ENCODE data around the gene UFSP2.

The UFSP2 gene

DNA sequence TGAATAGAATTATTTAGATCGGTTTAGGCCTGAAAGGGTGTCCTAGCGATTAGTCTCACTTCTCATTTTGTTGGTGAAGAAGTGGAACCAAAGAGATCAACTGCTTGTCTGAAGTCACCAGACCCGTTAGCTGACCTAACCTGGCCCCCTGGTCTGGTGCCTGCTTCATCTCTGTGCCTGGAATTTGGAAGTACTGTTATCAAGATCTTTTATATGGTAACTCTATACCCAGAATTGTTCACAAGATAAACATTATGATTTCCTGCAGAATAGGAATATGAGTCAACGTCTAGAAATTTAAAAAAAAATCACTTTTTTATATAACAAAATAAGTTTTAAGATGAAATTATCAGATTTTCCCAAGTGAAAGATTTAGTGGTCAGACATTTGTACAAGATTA, 67.2 kb downstream of the UFSP2 start:
- ChIA-PET POLR2A (interaction anchor here (0.6 kb wide), 1 partner anchor 74 kb away, joined by 3 read pairs; no protein-coding TSS in a partner anchor), CTCF (interaction anchor here (0.6 kb wide), 1 partner anchor 1269 kb away, joined by 3 read pairs; no protein-coding TSS in a partner anchor)
- no peaks in the 10 kb centered on the region for H3K36me3 ChIP-seq (ENCODE audit: control insufficient read depth in 4 of 4, insufficient read depth in 4 of 4, low read length in 3 of 4)
- H3K27ac ChIP-seq (ENCODE audit: insufficient read depth in 1 of 2, low read depth in 1 of 2, low read length in 2 of 2, poor library complexity in 1 of 2, severe bottlenecking in 2 of 2), result no peak overlapping the region
- no peaks in the 10 kb centered on the region for H3K9me3 ChIP-seq (ENCODE audit: control extremely low read depth in 1 of 5, control insufficient read depth in 4 of 5, insufficient read depth in 2 of 5, low read depth in 1 of 5, low read length in 4 of 5)
- no peak for DNase-seq
- no peak overlapping the region for H3K4me3 ChIP-seq (ENCODE audit: control insufficient read depth in 1 of 7, extremely low read depth in 1 of 7, insufficient read depth in 4 of 7, low read depth in 2 of 7, low read length in 6 of 7)
- no peaks in the 10 kb centered on the region for H3K27me3 ChIP-seq (replicated peaks in 2 of 5; ENCODE audit: control insufficient read depth in 4 of 5, insufficient read depth in 5 of 5, low read length in 4 of 5)
- no peaks in the 10 kb centered on the region for H3K4me1 ChIP-seq (ENCODE audit: control extremely low read depth in 1 of 4, control insufficient read depth in 4 of 4, insufficient read depth in 4 of 4, low read length in 3 of 4)
- WGBS (ENCODE audit: insufficient coverage), result 100% methylated on average over 1 of the region's 4 CpGs

DNA sequence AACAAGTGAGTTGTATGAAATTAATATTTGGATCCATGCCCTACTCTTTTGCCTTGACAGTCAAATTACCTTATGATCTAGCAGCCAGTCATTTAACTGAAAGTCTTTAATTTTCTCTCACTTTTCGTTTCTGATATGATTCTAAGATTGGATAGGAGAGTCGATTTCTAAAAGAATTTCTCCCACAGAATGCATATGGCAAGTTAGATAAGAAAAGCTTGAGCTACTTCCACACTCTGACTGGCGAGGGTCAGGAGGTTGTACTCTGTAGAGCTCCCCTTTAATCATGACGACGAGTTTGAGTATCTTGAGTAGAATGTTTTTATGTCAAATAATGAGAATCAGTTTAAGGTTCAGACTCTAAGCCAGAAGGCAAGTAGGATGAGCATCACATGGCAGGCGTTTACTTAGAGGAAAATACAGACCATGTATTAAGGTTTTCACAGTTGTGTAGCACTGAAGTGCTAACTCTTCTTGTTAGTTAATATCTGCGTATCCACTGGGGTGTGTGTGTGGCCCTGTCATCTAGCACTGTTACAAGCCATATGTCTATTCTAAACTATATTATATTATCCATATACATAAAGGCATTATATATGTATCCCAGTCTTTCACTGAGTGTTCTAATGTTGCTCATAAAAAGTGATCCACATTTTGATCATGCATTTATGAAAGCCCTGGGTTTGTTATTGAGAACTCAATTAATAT, 67.9 kb downstream of the UFSP2 start:
- peak in 1 of 3 donors; percentile 17 for DNase-seq

DNA sequence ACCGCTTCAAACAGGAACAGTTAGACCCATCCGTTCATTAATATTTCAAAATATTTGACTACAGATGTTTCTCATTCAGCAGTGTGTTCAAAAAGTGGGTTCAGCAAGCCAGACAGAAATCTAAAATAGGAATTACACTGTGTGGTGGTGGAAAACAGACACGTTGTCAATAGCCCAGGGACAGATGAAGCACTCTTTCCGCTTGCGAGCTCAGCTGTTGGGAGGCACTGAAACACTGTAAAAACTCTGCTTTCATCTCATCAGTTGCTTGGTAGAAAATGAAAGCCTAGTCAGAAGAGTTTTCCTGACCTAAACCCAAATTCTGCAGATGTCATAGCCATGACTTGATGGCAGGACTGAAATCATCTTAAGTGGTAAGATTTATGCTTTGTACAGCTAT, 68.6 kb downstream of the UFSP2 start:
- H3K9me3 ChIP-seq (ENCODE audit: control extremely low read depth in 1 of 5, control insufficient read depth in 4 of 5, insufficient read depth in 2 of 5, low read depth in 1 of 5, low read length in 4 of 5), result no peaks in the 10 kb centered on the region
- ChIA-PET POLR2A (interaction anchor here (0.6 kb wide), 1 partner anchor 197 kb away, joined by 3 read pairs; no protein-coding TSS in a partner anchor), CTCF (no interaction called here)
- no peaks in the 10 kb centered on the region for H3K4me1 ChIP-seq (ENCODE audit: control extremely low read depth in 1 of 4, control insufficient read depth in 4 of 4, insufficient read depth in 4 of 4, low read length in 3 of 4)
- H3K36me3 ChIP-seq (ENCODE audit: control insufficient read depth in 4 of 4, insufficient read depth in 4 of 4, low read length in 3 of 4), result no peaks in the 10 kb centered on the region
- no peak for DNase-seq
- H3K27ac ChIP-seq (ENCODE audit: insufficient read depth in 1 of 2, low read depth in 1 of 2, low read length in 2 of 2, poor library complexity in 1 of 2, severe bottlenecking in 2 of 2), result no peak overlapping the region
- no peaks in the 10 kb centered on the region for H3K27me3 ChIP-seq (replicated peaks in 2 of 5; ENCODE audit: control insufficient read depth in 4 of 5, insufficient read depth in 5 of 5, low read length in 4 of 5)
- no peak overlapping the region for H3K4me3 ChIP-seq (ENCODE audit: control insufficient read depth in 1 of 7, extremely low read depth in 1 of 7, insufficient read depth in 4 of 7, low read depth in 2 of 7, low read length in 6 of 7)
- WGBS (ENCODE audit: insufficient coverage), result 96% methylated on average over 3 of the region's 5 CpGs

More for the DNA sequence above, 67.9 kb downstream of the UFSP2 start:
- Histone ChIP-seq H3K4me1 (ENCODE audit: control extremely low read depth in 1 of 4, control insufficient read depth in 4 of 4, insufficient read depth in 4 of 4, low read length in 3 of 4) (no peaks in the 10 kb centered on the region), H3K9me3 (ENCODE audit: control extremely low read depth in 1 of 5, control insufficient read depth in 4 of 5, insufficient read depth in 2 of 5, low read depth in 1 of 5, low read length in 4 of 5) (no peaks in the 10 kb centered on the region), H3K4me3 (ENCODE audit: control insufficient read depth in 1 of 7, extremely low read depth in 1 of 7, insufficient read depth in 4 of 7, low read depth in 2 of 7, low read length in 6 of 7) (no peak overlapping the region), H3K36me3 (ENCODE audit: control insufficient read depth in 4 of 4, insufficient read depth in 4 of 4, low read length in 3 of 4) (no peaks in the 10 kb centered on the region), H3K27me3 (replicated peaks in 2 of 5; ENCODE audit: control insufficient read depth in 4 of 5, insufficient read depth in 5 of 5, low read length in 4 of 5) (no peaks in the 10 kb centered on the region), H3K27ac (ENCODE audit: insufficient read depth in 1 of 2, low read depth in 1 of 2, low read length in 2 of 2, poor library complexity in 1 of 2, severe bottlenecking in 2 of 2) (no peak overlapping the region)
- ChIA-PET POLR2A (interaction anchor here (0.6 kb wide), 1 partner anchor 196 kb away, joined by 3 read pairs; no protein-coding TSS in a partner anchor), CTCF (interaction anchor here (0.6 kb wide), 1 partner anchor 1269 kb away, joined by 3 read pairs; no protein-coding TSS in a partner anchor)
- WGBS (ENCODE audit: insufficient coverage), result 87% methylated on average over 4 of the region's 7 CpGs

DNA sequence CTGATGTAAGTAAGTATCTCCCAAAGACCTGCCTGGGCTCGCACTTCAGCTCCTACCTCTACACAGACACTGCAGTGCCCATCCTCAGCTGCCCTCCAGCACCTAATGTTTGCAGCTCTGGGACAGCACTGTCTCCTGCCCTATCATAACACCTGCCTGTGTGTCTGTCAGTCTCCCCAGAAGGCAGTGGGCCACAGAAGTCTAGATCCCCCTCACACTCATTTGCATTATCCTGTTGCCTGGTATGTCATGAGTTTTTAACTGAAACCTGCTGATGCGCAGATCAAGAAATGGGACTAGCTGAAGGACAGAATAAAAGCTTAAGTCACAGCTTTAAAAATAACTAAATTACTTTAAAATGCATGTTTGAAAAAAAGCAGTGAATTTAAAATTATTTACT, 73.0 kb downstream of the UFSP2 start:
- ChIA-PET CTCF (no interaction called here), POLR2A (no interaction called here)
- Histone ChIP-seq H3K27me3 (replicated peaks in 2 of 5; ENCODE audit: control insufficient read depth in 4 of 5, insufficient read depth in 5 of 5, low read length in 4 of 5) (no peaks in the 10 kb centered on the region), H3K4me3 (ENCODE audit: control insufficient read depth in 1 of 7, extremely low read depth in 1 of 7, insufficient read depth in 4 of 7, low read depth in 2 of 7, low read length in 6 of 7) (no peak overlapping the region), H3K9me3 (ENCODE audit: control extremely low read depth in 1 of 5, control insufficient read depth in 4 of 5, insufficient read depth in 2 of 5, low read depth in 1 of 5, low read length in 4 of 5) (no peaks in the 10 kb centered on the region), H3K4me1 (ENCODE audit: control extremely low read depth in 1 of 4, control insufficient read depth in 4 of 4, insufficient read depth in 4 of 4, low read length in 3 of 4) (no peaks in the 10 kb centered on the region), H3K36me3 (ENCODE audit: control insufficient read depth in 4 of 4, insufficient read depth in 4 of 4, low read length in 3 of 4) (no peaks in the 10 kb centered on the region), H3K27ac (ENCODE audit: insufficient read depth in 1 of 2, low read depth in 1 of 2, low read length in 2 of 2, poor library complexity in 1 of 2, severe bottlenecking in 2 of 2) (no peak overlapping the region)
- WGBS (ENCODE audit: insufficient coverage), result 100% methylated on average over 1 of the region's 2 CpGs
- DNase-seq, result no peak

DNA sequence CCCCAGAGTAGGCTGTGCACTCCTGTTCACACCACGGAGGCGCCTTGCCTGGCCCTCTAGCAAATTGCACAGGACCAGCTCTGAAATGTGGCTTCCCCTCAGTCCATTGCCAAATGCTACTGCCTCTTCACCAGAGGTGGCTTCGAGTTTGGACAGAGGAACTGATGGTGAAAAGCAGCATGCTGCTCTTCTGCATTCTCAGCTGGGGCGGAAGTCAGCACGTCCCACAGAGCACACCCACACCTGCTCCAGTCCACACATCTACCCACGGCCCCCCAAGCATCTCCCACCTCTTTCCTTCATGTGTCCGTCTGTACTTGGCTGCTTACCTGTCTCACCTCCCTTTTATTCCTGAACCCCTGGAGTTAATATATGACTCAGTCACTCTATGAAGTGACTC, 73.6 kb downstream of the UFSP2 start:
- no peaks in the 10 kb centered on the region for H3K4me1 ChIP-seq (ENCODE audit: control extremely low read depth in 1 of 4, control insufficient read depth in 4 of 4, insufficient read depth in 4 of 4, low read length in 3 of 4)
- 91% methylated on average over 7 of the region's 7 CpGs for WGBS (ENCODE audit: insufficient coverage)
- no peaks in the 10 kb centered on the region for H3K9me3 ChIP-seq (ENCODE audit: control extremely low read depth in 1 of 5, control insufficient read depth in 4 of 5, insufficient read depth in 2 of 5, low read depth in 1 of 5, low read length in 4 of 5)
- no peaks in the 10 kb centered on the region for H3K27me3 ChIP-seq (replicated peaks in 2 of 5; ENCODE audit: control insufficient read depth in 4 of 5, insufficient read depth in 5 of 5, low read length in 4 of 5)
- no peak overlapping the region for H3K4me3 ChIP-seq (ENCODE audit: control insufficient read depth in 1 of 7, extremely low read depth in 1 of 7, insufficient read depth in 4 of 7, low read depth in 2 of 7, low read length in 6 of 7)
- ChIA-PET POLR2A (no interaction called here), CTCF (no interaction called here)
- DNase-seq, result no peak
- H3K36me3 ChIP-seq (ENCODE audit: control insufficient read depth in 4 of 4, insufficient read depth in 4 of 4, low read length in 3 of 4), result no peaks in the 10 kb centered on the region
- no peak overlapping the region for H3K27ac ChIP-seq (ENCODE audit: insufficient read depth in 1 of 2, low read depth in 1 of 2, low read length in 2 of 2, poor library complexity in 1 of 2, severe bottlenecking in 2 of 2)

DNA sequence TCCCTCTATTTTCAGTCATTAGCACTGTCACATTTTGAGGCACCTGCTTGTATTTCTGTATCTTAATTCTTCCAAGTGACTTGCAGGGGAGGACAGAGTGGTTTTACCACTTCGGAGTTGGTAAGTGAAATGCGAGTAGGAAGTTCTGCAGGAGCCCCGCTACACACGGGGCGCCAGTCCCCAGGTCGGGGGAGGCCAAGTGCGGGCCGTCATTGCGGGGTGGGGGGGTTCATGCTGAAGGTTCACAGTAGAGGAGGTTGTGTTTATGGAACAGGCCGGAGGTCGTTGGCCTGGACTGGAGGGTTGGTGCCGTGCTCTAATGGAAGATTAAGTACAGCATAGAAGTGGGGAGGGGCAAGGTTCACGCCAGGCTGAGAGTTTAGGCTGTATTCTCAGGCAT, 74.1 kb downstream of the UFSP2 start:
- Histone ChIP-seq H3K9me3 (ENCODE audit: control extremely low read depth in 1 of 5, control insufficient read depth in 4 of 5, insufficient read depth in 2 of 5, low read depth in 1 of 5, low read length in 4 of 5) (no peaks in the 10 kb centered on the region), H3K4me1 (ENCODE audit: control extremely low read depth in 1 of 4, control insufficient read depth in 4 of 4, insufficient read depth in 4 of 4, low read length in 3 of 4) (no peaks in the 10 kb centered on the region), H3K4me3 (ENCODE audit: control insufficient read depth in 1 of 7, extremely low read depth in 1 of 7, insufficient read depth in 4 of 7, low read depth in 2 of 7, low read length in 6 of 7) (no peak overlapping the region), H3K27me3 (replicated peaks in 2 of 5; ENCODE audit: control insufficient read depth in 4 of 5, insufficient read depth in 5 of 5, low read length in 4 of 5) (no peaks in the 10 kb centered on the region), H3K27ac (ENCODE audit: insufficient read depth in 1 of 2, low read depth in 1 of 2, low read length in 2 of 2, poor library complexity in 1 of 2, severe bottlenecking in 2 of 2) (no peak overlapping the region), H3K36me3 (ENCODE audit: control insufficient read depth in 4 of 4, insufficient read depth in 4 of 4, low read length in 3 of 4) (no peaks in the 10 kb centered on the region)
- no peak for DNase-seq
- POLR2A ChIA-PET, result no interaction called here
- WGBS (ENCODE audit: insufficient coverage), result 98% methylated on average over 13 of the region's 13 CpGs
- CTCF ChIA-PET, result no interaction called here

Data from common myeloid progenitor, CD34-positive (primary cell).